Right atrium auricular region (tissue), 2 donors: ENCODE measurements around the gene SMIM24. TPM values are rescaled to one million over a fixed set of nuclear protein-coding genes. Genes with fewer than 3 reads are reported as not detected.

Experiments used
- DNase-seq: peaks from one replicate; pipeline ENCODE4 v3.0.0-alpha.2; 2019; ENCODE audit warnings: low spot score
- H3K27ac ChIP-seq, 2 donors: fragments of 200-600 bp; sonication (generic); 1 replicate in 1 of 2; 2 replicates in 1 of 2; pipeline ENCODE4 v1.5.1; 2016 to 2019
- H3K27me3 ChIP-seq, 2 donors: fragments of 200-600 bp; sonication (generic); one replicate each; pipeline versions ENCODE4 v1.5.1 to v1.6.0; 2017 to 2019
- H3K36me3 ChIP-seq: fragments of 200-600 bp; sonication (generic); one replicate; pipeline ENCODE4 v1.5.1; 2016
- H3K4me1 ChIP-seq, 2 donors: fragments of 200-600 bp; sonication (generic); one replicate each; pipeline versions ENCODE4 v1.5.1 to v1.6.0; 2017 to 2019
- H3K4me3 ChIP-seq, 2 donors: fragments of 200-600 bp; sonication (generic); 1 replicate in 1 of 2; 2 replicates in 1 of 2; pipeline ENCODE4 v1.5.1; 2017 to 2019; ENCODE audit warnings: mild to moderate bottlenecking in 1 of 2, moderate library complexity in 1 of 2
- H3K9me3 ChIP-seq, 2 donors: fragments of 200-600 bp; sonication (generic); one replicate each; pipeline ENCODE4 v1.5.1; 2019
- total RNA-seq, 2 donors: library from RNA; depleted of rRNA; stranded (reverse); fragments of >200 nt; gene quantifications; one replicate each; pipeline ENCODE4 v1.1.0, GENCODE V29; 2016
- TF ChIP-seq, protein P1 (sequence below), 2 donors: fragments of 200-600 bp; sonication (generic); IDR thresholded peaks; one replicate each; pipeline ENCODE4 v1.5.1; 2019; ENCODE audit warnings: antibody characterized with exemption in 2 of 2

Gene SMIM24
- total RNA-seq, 2 donors from 2014 or later, result not detected

DNA sequence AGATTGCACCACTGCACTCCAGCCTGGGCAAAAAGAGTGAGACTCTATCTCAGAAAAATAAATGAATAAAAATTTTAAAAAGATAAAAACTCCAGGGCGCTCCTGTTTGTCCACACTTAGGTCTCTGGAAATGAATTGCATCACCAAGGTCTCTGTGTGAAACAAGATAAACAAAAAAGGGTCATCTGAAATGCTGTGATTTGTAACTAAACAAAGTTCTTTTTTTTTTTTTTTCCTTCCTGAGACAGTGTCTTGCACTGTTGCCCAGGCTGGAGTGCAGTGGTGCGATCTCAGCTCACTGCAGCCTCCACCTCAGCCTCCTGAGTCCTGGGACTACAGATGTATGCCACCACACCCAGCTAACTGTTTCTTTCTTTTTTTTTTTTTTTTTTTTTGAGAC, 37.3 kb upstream of the SMIM24 start:
- DNase-seq, result no peak
- Histone ChIP-seq H3K4me3 (no peak overlapping the region), H3K9me3 (no peaks in the 10 kb centered on the region), H3K36me3 (peaks cover 7% of the 10 kb centered on the region), H3K27ac (no peak overlapping the region), H3K4me1 (peaks cover 0 to 23% of the 10 kb centered on the region in 2 donors), H3K27me3 (no peaks in the 10 kb centered on the region)
- TF ChIP-seq, protein P1, sequence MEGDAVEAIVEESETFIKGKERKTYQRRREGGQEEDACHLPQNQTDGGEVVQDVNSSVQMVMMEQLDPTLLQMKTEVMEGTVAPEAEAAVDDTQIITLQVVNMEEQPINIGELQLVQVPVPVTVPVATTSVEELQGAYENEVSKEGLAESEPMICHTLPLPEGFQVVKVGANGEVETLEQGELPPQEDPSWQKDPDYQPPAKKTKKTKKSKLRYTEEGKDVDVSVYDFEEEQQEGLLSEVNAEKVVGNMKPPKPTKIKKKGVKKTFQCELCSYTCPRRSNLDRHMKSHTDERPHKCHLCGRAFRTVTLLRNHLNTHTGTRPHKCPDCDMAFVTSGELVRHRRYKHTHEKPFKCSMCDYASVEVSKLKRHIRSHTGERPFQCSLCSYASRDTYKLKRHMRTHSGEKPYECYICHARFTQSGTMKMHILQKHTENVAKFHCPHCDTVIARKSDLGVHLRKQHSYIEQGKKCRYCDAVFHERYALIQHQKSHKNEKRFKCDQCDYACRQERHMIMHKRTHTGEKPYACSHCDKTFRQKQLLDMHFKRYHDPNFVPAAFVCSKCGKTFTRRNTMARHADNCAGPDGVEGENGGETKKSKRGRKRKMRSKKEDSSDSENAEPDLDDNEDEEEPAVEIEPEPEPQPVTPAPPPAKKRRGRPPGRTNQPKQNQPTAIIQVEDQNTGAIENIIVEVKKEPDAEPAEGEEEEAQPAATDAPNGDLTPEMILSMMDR (IDR thresholded peaks at IDR 0.05), result no peak

DNA sequence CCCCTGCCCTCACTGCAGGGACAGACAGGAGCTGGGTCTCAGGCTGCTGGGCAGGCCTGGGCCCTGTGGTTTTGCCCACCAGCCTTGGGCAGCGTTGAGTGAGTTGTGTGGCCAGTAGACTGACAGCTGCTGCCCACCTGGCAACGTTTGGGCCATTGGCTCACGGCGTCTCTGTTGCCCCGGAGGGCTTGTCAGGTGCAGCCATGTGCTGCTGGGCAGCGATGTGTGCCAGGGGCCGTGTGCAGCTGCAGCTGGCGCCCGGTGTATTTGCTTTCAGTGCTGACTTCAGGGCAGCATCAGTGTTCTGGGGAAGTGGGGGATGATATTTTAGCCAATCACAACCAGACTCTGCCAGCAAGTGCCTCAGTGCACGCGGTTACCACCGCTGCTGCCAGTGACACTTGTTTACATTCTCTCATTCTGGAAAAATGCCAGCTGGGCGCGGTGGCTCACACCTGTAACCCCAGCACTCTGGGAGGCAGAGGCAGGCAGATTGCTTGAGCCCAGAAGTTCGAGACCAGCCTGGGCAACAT, 36.4 kb upstream of the SMIM24 start:
- H3K4me1 ChIP-seq, result peaks cover 0 to 32% of the 10 kb centered on the region in 2 donors
- H3K27me3 ChIP-seq, result no peaks in the 10 kb centered on the region
- H3K4me3 ChIP-seq, result no peak overlapping the region
- TF ChIP-seq, protein P1 (IDR thresholded peaks at IDR 0.05), result no peak
- H3K36me3 ChIP-seq, result peaks cover 7% of the 10 kb centered on the region
- DNase-seq, result no peak
- H3K9me3 ChIP-seq, result no peaks in the 10 kb centered on the region
- no peak overlapping the region for H3K27ac ChIP-seq

DNA sequence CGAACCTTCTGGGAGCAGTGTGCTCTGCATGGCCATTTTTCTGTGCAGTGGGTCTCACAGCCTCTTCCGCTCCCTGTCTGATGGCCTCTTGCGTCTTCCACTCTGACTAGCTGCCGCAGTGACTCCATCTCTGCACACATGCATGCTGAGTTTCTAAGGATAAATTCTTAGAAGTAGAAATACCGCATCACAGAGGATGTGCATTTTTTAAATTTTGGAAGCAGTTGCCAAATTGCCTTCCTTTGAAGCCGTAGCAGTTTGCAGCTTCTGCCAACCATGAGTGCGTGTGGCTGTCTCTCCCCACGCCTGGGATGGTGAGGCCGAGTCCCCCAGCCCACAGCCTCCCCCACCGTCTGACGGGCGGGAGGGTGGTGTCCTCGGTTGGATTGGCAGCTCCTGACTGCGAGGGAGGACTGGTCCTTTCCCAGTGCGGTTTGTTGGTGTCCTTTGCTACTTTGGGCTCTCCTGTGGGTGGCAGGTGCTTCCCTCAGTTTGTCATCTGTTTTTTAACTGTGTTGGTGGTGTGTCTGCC, 35.6 kb upstream of the SMIM24 start:
- Histone ChIP-seq H3K36me3 (peaks cover 7% of the 10 kb centered on the region), H3K9me3 (no peaks in the 10 kb centered on the region), H3K4me3 (no peak overlapping the region), H3K27ac (no peak overlapping the region), H3K27me3 (no peaks in the 10 kb centered on the region), H3K4me1 (peaks cover 0 to 39% of the 10 kb centered on the region in 2 donors)
- DNase-seq, result no peak
- TF ChIP-seq, protein P1 (IDR thresholded peaks at IDR 0.05), result no peak

DNA sequence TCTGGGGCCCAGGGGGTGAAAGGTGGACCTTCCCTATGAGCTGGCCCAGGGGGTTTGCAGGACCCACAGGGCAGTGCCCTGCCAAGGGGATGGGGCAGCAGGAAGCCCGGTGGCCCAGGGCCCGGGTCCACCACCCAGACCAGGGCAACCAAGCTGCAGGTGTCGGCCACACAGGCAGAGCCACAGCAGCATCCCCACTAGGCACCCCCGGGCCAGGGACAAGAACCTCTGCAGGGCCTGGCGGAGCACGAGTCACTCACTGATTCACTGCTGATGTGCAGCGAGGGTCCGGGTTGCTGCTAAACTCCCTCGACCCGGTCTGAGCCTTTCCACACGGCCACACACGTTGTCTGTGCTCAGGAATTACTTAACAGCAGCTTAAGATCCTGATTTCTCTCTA, 34.6 kb upstream of the SMIM24 start:
- H3K4me3 ChIP-seq, result no peak overlapping the region
- H3K27ac ChIP-seq, result no peak overlapping the region
- no peaks in the 10 kb centered on the region for H3K27me3 ChIP-seq
- DNase-seq, result no peak
- H3K9me3 ChIP-seq, result no peaks in the 10 kb centered on the region
- H3K36me3 ChIP-seq, result peaks cover 5% of the 10 kb centered on the region
- TF ChIP-seq, protein P1 (IDR thresholded peaks at IDR 0.05), result no peak
- H3K4me1 ChIP-seq, result peaks cover 0 to 39% of the 10 kb centered on the region in 2 donors

- no peaks in the 10 kb centered on the region for H3K36me3 ChIP-seq
- no peak overlapping the region for H3K27ac ChIP-seq
- peaks cover 0 to 47% of the 10 kb centered on the region in 2 donors for H3K4me1 ChIP-seq
- TF ChIP-seq, protein P1 (IDR thresholded peaks at IDR 0.05), result no peak
- no peaks in the 10 kb centered on the region for H3K27me3 ChIP-seq
- no peak for DNase-seq
- H3K9me3 ChIP-seq, result no peaks in the 10 kb centered on the region
- H3K4me3 ChIP-seq, result no peak overlapping the region
These were observed 33.2 kb upstream of the SMIM24 start for GRCh38 chr19:3513229-3514140.
